ENCODE results near the gene IFRD2.

Gene IFRD2

GRCh38 chr3:50299929-50300680, 7.9 kb upstream of the IFRD2 start:
- DNase-seq (ENCODE audit: low read depth): no peak
- peak overlapping the region; percentile 57 for H3K4me3 ChIP-seq (ENCODE audit: low read length)
- TF ChIP-seq CTCF (conservative IDR thresholded peaks at IDR 0.05; ENCODE audit: low read depth, low read length): no peak

- peak overlapping the region; percentile 57 for H3K4me3 ChIP-seq (ENCODE audit: low read length)
- no peak for TF ChIP-seq CTCF (conservative IDR thresholded peaks at IDR 0.05; ENCODE audit: low read depth, low read length)
- no peak for DNase-seq (ENCODE audit: low read depth)
These were observed 7.4 kb upstream of the IFRD2 start for GRCh38 chr3:50299638-50299928.

GRCh38 chr3:50298836-50299637, 6.8 kb upstream of the IFRD2 start, which contains the start of the genes HYAL3 and NAA80:
TSS of gene HYAL3 (minus strand) at chr3:50299405. CDS start at chr3:50295602, 3,803 bp downstream.
TSS of gene NAA80 (minus strand) at chr3:50299405. CDS start at chr3:50297463, 1,942 bp downstream.
- peak within 1 kb of the TSS; percentile 84 for H3K4me3 ChIP-seq (ENCODE audit: low read length)
- DNase-seq (ENCODE audit: low read depth): peak; percentile 98
- no peak for TF ChIP-seq CTCF (conservative IDR thresholded peaks at IDR 0.05; ENCODE audit: low read depth, low read length)

GRCh38 chr3:50297896-50298725, 5.9 kb upstream of the IFRD2 start:
- peak overlapping the region; percentile 84 for H3K4me3 ChIP-seq (ENCODE audit: low read length)
- TF ChIP-seq CTCF (conservative IDR thresholded peaks at IDR 0.05; ENCODE audit: low read depth, low read length): peak; percentile 5
- DNase-seq (ENCODE audit: low read depth): no peak

GRCh38 chr3:50297384-50297775, 5.2 kb upstream of the IFRD2 start:
- no peak overlapping the region for H3K4me3 ChIP-seq (ENCODE audit: low read length)
- TF ChIP-seq CTCF (conservative IDR thresholded peaks at IDR 0.05; ENCODE audit: low read depth, low read length): no peak
- no peak for DNase-seq (ENCODE audit: low read depth)

- H3K4me3 ChIP-seq (ENCODE audit: low read length): no peak overlapping the region
- no peak for TF ChIP-seq CTCF (conservative IDR thresholded peaks at IDR 0.05; ENCODE audit: low read depth, low read length)
- DNase-seq (ENCODE audit: low read depth): no peak
These were observed 4.6 kb upstream of the IFRD2 start for GRCh38 chr3:50296721-50297383.

All from retinal pigment epithelial cell (primary cell).